H1 (cell line): Measurements from ENCODE around the gene LRRFIP1. TPM values are rescaled to one million over a fixed set of nuclear protein-coding genes. Genes with fewer than 3 reads are reported as not detected.

ENCODE experiments used
- CTCF ChIA-PET: fragments of 300-600 bp; sonication (Branson Sonifier 250); formaldehyde crosslinking; loops from one replicate; lab custom pipeline; 2021; ENCODE audit not compliant: partially characterized antibody; lab: Charles Lee
- POLR2A ChIA-PET: fragments of 300-600 bp; sonication (Branson Sonifier 250); formaldehyde crosslinking; loops from one replicate; lab custom pipeline; 2021; ENCODE audit warnings: inconsistent platforms; ENCODE audit not compliant: partially characterized antibody; lab: Charles Lee
- DNase-seq, 2 experiments: peaks; one replicate each; pipeline versions ENCODE4 v3.0.0 to v3.0.0-alpha.2; 2010 to 2022; ENCODE audit warnings: low spot score in 2 of 2, low read depth in 1 of 2, mixed read lengths in 1 of 2
- FAIRE-seq: peaks from 2 replicates; lab custom pipeline; 2011; peaks lifted over from hg19 to GRCh38; lab: Jason Lieb, UNC
- H2AFZ ChIP-seq: 2 replicates; pipeline ENCODE4 v1.8.1; 2012; ENCODE audit warnings: low read length, inconsistent platforms
- H2AK5ac ChIP-seq: 2 replicates; pipeline ENCODE4 v1.6.1; 2013; ENCODE audit warnings: low read depth, low read length
- H2BK120ac ChIP-seq: replicated peaks from 2 replicates; pipeline ENCODE3; 2013; ENCODE audit warnings: low read depth, low read length, inconsistent platforms
- H2BK12ac ChIP-seq: 2 replicates; pipeline ENCODE4 v1.6.1; 2013; ENCODE audit warnings: low read depth, low read length
- H2BK15ac ChIP-seq: 2 replicates; pipeline ENCODE4 v1.6.1; 2013; ENCODE audit warnings: low read length
- H2BK20ac ChIP-seq: 2 replicates; pipeline ENCODE4 v1.6.1; 2013; ENCODE audit warnings: low read length
- H2BK5ac ChIP-seq: 2 replicates; pipeline ENCODE4 v1.6.1; 2013; ENCODE audit warnings: low read depth, low read length
- H3K14ac ChIP-seq: 2 replicates; pipeline ENCODE4 v1.6.1; 2013; ENCODE audit warnings: inconsistent platforms; ENCODE audit not compliant: insufficient read length
- H3K18ac ChIP-seq: 2 replicates; pipeline ENCODE4 v1.6.1; 2013; ENCODE audit warnings: low read length; ENCODE audit errors: extremely low read depth
- H3K23ac ChIP-seq: 2 replicates; pipeline ENCODE4 v1.6.1; 2013; ENCODE audit warnings: inconsistent platforms; ENCODE audit not compliant: insufficient read length
- H3K23me2 ChIP-seq: 2 replicates; pipeline ENCODE4 v1.6.1; 2013; ENCODE audit warnings: low read depth, low read length
- H3K27ac ChIP-seq: 2 replicates; pipeline ENCODE4 v1.6.1; 2011; ENCODE audit warnings: low read depth, low read length, inconsistent platforms
- H3K27me3 ChIP-seq, 4 experiments: replicated peaks in 1 of 4; 1 replicate in 1 of 4; 2 replicates in 3 of 4; pipeline versions ENCODE4 v1.6.1 to v1.8.1; 2011 to 2013; ENCODE audit warnings: low read length in 3 of 4, mild to moderate bottlenecking in 3 of 4, inconsistent platforms in 2 of 4, mixed read lengths in 2 of 4, moderate library complexity in 1 of 4; ENCODE audit not compliant: control insufficient read depth in 3 of 4, insufficient read depth in 3 of 4; ENCODE audit errors: extremely low read depth in 1 of 4
- H3K36me3 ChIP-seq, 4 experiments: 2 replicates each; pipeline versions ENCODE4 v1.6.1 to v1.8.1; 2011 to 2013; ENCODE audit warnings: mild to moderate bottlenecking in 4 of 4, low read length in 3 of 4, moderate library complexity in 2 of 4, control low read depth in 1 of 4, inconsistent platforms in 1 of 4; ENCODE audit not compliant: insufficient read depth in 4 of 4, control insufficient read depth in 2 of 4
- H3K4ac ChIP-seq: replicated peaks from 2 replicates; pipeline ENCODE3; 2013; ENCODE audit warnings: low read length, low read depth, mixed read lengths, inconsistent platforms; ENCODE audit not compliant: insufficient read length
- H3K4me1 ChIP-seq, 4 experiments: replicated peaks in 1 of 4; 1 replicate in 1 of 4; 2 replicates in 3 of 4; pipeline versions ENCODE4 v1.6.1 to v1.8.1; 2011 to 2013; ENCODE audit warnings: low read length in 3 of 4, inconsistent platforms in 2 of 4, mixed read lengths in 1 of 4; ENCODE audit not compliant: insufficient read depth in 4 of 4, control insufficient read depth in 3 of 4
- H3K4me2 ChIP-seq, 2 experiments: 2 replicates each; pipeline versions ENCODE4 v1.6.1 to v1.8.1; 2011 to 2013; ENCODE audit warnings: low read depth in 2 of 2, low read length in 2 of 2, control low read depth in 1 of 2, inconsistent platforms in 1 of 2, mild to moderate bottlenecking in 1 of 2; ENCODE audit not compliant: insufficient read depth in 1 of 2
- H3K4me3 ChIP-seq, 4 experiments: fragments of 200-600, 300-600 bp in 1 of 4; sonication (generic), shearing (Covaris generic), sonication (Bioruptor Twin) in 1 of 4; 2 replicates each; pipeline versions ENCODE4 v1.5.1 to v1.8.1; 2011 to 2016; ENCODE audit warnings: low read length in 4 of 4, low read depth in 3 of 4, control low read depth in 2 of 4, inconsistent platforms in 2 of 4, mild to moderate bottlenecking in 2 of 4, mixed read lengths in 1 of 4, moderate library complexity in 1 of 4; ENCODE audit not compliant: insufficient read depth in 2 of 4; ENCODE audit errors: extremely low read depth in 1 of 4
- H3K56ac ChIP-seq: replicated peaks from 2 replicates; pipeline ENCODE3; 2013; ENCODE audit warnings: low read depth, mild to moderate bottlenecking, mixed read lengths, low read length, inconsistent platforms; ENCODE audit not compliant: insufficient read length
- H3K79me1 ChIP-seq: 2 replicates; pipeline ENCODE4 v1.6.1; 2013; ENCODE audit warnings: low read depth, low read length, control low read depth
- H3K79me2 ChIP-seq, 2 experiments: 2 replicates each; pipeline versions ENCODE4 v1.6.1 to v1.8.1; 2012 to 2013; ENCODE audit warnings: low read length in 2 of 2, mild to moderate bottlenecking in 2 of 2, inconsistent platforms in 1 of 2; ENCODE audit not compliant: insufficient read depth in 2 of 2, control insufficient read depth in 1 of 2
- H3K9ac ChIP-seq, 4 experiments: replicated peaks in 1 of 4; 1 replicate in 1 of 4; 2 replicates in 3 of 4; pipeline versions ENCODE4 v1.6.1 to v1.8.1; 2011 to 2013; ENCODE audit warnings: low read depth in 3 of 4, low read length in 3 of 4, control low read depth in 2 of 4, mild to moderate bottlenecking in 2 of 4, moderate library complexity in 2 of 4, inconsistent platforms in 1 of 4; ENCODE audit errors: extremely low read depth in 1 of 4
- H3K9me3 ChIP-seq, 2 experiments: 2 replicates each; pipeline versions ENCODE4 v1.6.1 to v1.8.1; 2012 to 2013; ENCODE audit warnings: mild to moderate bottlenecking in 2 of 2, moderate library complexity in 2 of 2, control low read depth in 1 of 2, inconsistent platforms in 1 of 2, low read depth in 1 of 2, low read length in 1 of 2, mixed read lengths in 1 of 2; ENCODE audit not compliant: insufficient read depth in 2 of 2
- H4K20me1 ChIP-seq, 2 experiments: replicated peaks in 1 of 2; 2 replicates each; pipeline versions ENCODE3 to v1.8.1; 2011 to 2013; ENCODE audit warnings: inconsistent platforms in 2 of 2, low read length in 2 of 2, mild to moderate bottlenecking in 1 of 2; ENCODE audit not compliant: insufficient read depth in 2 of 2, control insufficient read depth in 1 of 2
- H4K5ac ChIP-seq: 2 replicates; pipeline ENCODE4 v1.6.1; 2013; ENCODE audit warnings: low read length, low read depth, mixed read lengths, inconsistent platforms; ENCODE audit not compliant: insufficient read length
- H4K8ac ChIP-seq: 2 replicates; pipeline ENCODE4 v1.8.0; 2013; ENCODE audit warnings: mild to moderate bottlenecking, moderate library complexity, low read length, inconsistent platforms; ENCODE audit not compliant: insufficient read depth; ENCODE audit errors: extremely low read depth
- H4K91ac ChIP-seq: replicated peaks from 2 replicates; pipeline ENCODE3; 2013; ENCODE audit warnings: low read length, mixed read lengths, inconsistent platforms; ENCODE audit not compliant: insufficient read length
- KDM1A ChIP-seq: fragments of 200-600, 300-600 bp; sonication (generic); IDR thresholded peaks from 2 replicates; pipeline ENCODE4 v1.7.1; 2016; ENCODE audit warnings: mild to moderate bottlenecking, low read length, borderline replicate concordance
- SP2 ChIP-seq: IDR thresholded peaks from 2 replicates; pipeline ENCODE4 v1.6.1; 2012; ENCODE audit warnings: mild to moderate bottlenecking, low read length, inconsistent platforms
- SRF ChIP-seq: IDR thresholded peaks from 2 replicates; pipeline ENCODE4 v1.6.1; 2011; ENCODE audit warnings: mild to moderate bottlenecking, low read depth, low read length, moderate library complexity
- YY1 ChIP-seq: IDR thresholded peaks from 2 replicates; pipeline ENCODE4 v1.6.1; 2011; ENCODE audit warnings: low read depth, mild to moderate bottlenecking, low read length
- WGBS, 2 experiments: shearing (Covaris generic) in 1 of 2; methylation state at CpG; one replicate each; pipeline versions ENCODE4 v1.1.6 to v1.1.7; 2013 to 2015; ENCODE audit warnings: low lambda C conversion rate in 2 of 2, mixed read lengths in 2 of 2, inconsistent platforms in 1 of 2, low coverage in 1 of 2, missing lambda C conversion rate in 1 of 2; ENCODE audit not compliant: insufficient replicate concordance in 2 of 2, insufficient coverage in 1 of 2, insufficient read length in 1 of 2; ENCODE audit errors: extremely low coverage in 1 of 2, missing lambda C conversion rate in 1 of 2; 5-methylcytosine and 5-hydroxymethylcytosine counted together
- polyA plus RNA-seq, 7 experiments: library from polyadenylated mRNA; depleted of rRNA in 3 of 7; stranded (reverse) in 5 of 7; unstranded in 2 of 7; fragments of >200 nt in 5 of 7; fragments of 200-250 nt in 2 of 7; gene quantifications; 1 replicate in 5 of 7; 2 replicates in 1 of 7; 4 replicates in 1 of 7; pipeline versions ENCODE4 v1.2.1 to v1.2.3, GENCODE V29; 2011 to 2013; ENCODE audit warnings: missing spikeins in 2 of 7, mixed read lengths in 2 of 7
- total RNA-seq: library from RNA; stranded (reverse); fragmentation: NEBNext Ultra II Directional; extraction: Animal tissue kit (Norgen Biotek cat#: 25700); gene quantifications from 2 replicates; pipeline ENCODE4 v1.2.1, GENCODE V29; 2021

The LRRFIP1 gene
- total and polyA plus RNA-seq, 2 of the 8 experiments (the other 6 are each of a cell fraction or from before 2014, with no cell fraction given), result 12.1 to 75.8 TPM

DNA sequence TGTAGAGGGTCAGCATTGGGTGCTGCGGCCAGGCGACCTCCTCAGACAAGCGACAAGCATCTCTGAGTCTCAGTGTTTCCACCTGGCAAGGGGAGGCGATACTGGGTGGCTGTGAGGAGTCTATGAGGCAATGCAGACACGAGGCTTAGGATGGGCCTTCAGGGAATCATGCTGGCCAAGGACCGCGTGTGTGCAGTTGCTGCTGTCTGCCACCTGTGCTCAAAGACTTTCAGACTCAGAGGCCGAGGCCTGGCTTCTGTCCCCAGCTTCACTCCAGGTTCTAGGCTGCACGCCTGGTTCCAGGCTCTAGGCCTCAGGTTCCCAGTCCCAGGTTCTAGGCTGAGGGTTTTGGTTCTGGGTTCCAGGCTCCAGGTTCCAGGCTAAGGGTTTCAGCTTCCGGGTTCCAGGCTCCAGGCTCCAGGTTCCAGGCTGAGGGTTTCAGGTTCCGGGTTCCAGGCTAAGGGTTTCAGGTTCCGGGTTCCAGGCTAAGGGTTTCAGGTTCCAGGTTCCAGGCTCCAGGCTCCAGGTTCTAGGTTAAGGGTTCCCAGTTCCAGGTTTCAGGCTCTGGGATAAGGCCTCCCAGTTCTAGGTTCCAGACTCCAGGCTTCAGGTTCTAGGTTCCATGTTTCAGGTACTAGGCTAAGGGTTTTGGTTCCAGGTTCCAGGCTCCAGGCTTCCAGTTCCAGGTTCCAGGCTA lies 14.8 kb downstream of the LRRFIP1 start:
- no peak overlapping the region for H2BK20ac ChIP-seq
- H3K9me3 ChIP-seq, result peaks cover 2 to 4% of the 10 kb centered on the region in 2 experiments; a peak in 2 of 4 replicates
- H3K27me3 ChIP-seq, result no peaks in the 10 kb centered on the region
- DNase-seq (peak in 1 of 2 experiments; percentile 49), FAIRE-seq (no peak)
- peaks cover 3% of the 10 kb centered on the region in 2 experiments for H4K20me1 ChIP-seq
- H3K79me1 ChIP-seq, result peaks cover 3% of the 10 kb centered on the region
- no peak overlapping the region for H3K4ac ChIP-seq
- H4K91ac ChIP-seq, result no peak overlapping the region
- no peak overlapping the region for H2BK5ac ChIP-seq
- H3K23ac ChIP-seq, result no peak overlapping the region
- no peak overlapping the region for H2BK120ac ChIP-seq
- no peaks in the 10 kb centered on the region for H3K4me1 ChIP-seq
- no peak overlapping the region for H3K4me3 ChIP-seq
- no peaks in the 10 kb centered on the region; a peak in 2 of 4 replicates for H3K79me2 ChIP-seq
- no peak overlapping the region for H3K18ac ChIP-seq
- no peak overlapping the region for H3K9ac ChIP-seq
- no peak for TF ChIP-seq SRF
- no peak for TF ChIP-seq SP2
- no peak for TF ChIP-seq YY1
- peak; percentile 81 for TF ChIP-seq KDM1A
- TF ChIP-seq, all 59 proteins: peak for 1
- ChIA-PET CTCF (interaction anchor here (1.4 kb wide), 1 partner anchor 68 kb away, joined by 3 read pairs; no protein-coding TSS in a partner anchor), POLR2A (no interaction called here)
- Histone ChIP-seq H2BK12ac (no peak overlapping the region), H2AK5ac (no peak overlapping the region), H3K56ac (no peak overlapping the region), H2AFZ (no peak overlapping the region), H3K23me2 (no peaks in the 10 kb centered on the region), H2BK15ac (no peak overlapping the region), H4K5ac (no peak overlapping the region), H3K14ac (no peak overlapping the region), H3K36me3 (no peaks in the 10 kb centered on the region; a peak in 2 of 8 replicates), H3K4me2 (no peak overlapping the region), H4K8ac (no peak overlapping the region), H3K27ac (no peak overlapping the region)
- WGBS, 2 experiments, result 98% methylated on average over 12 of the region's 12 CpGs; no CpG with 5 or more reads in 1 of the 2 experiments
